H9 (cell line): ENCODE measurements around the gene SH2D3C. TPM values are rescaled to one million over a fixed set of nuclear protein-coding genes. Genes with fewer than 3 reads are reported as not detected.

Experiments
- DNase-seq: peaks from one replicate; pipeline ENCODE4 v3.0.0-alpha.2; 2017
- H2AFZ ChIP-seq: one replicate; pipeline ENCODE4 v1.6.1; 2013; ENCODE audit warnings: mild to moderate bottlenecking, low read length, control low read depth, moderate library complexity
- H2AK5ac ChIP-seq: 2 replicates; pipeline ENCODE4 v1.6.1; 2013; ENCODE audit warnings: low read length, control low read depth, mixed read lengths; ENCODE audit not compliant: insufficient read length
- H2BK120ac ChIP-seq: one replicate; pipeline ENCODE4 v1.6.1; 2013; ENCODE audit warnings: low read depth, mild to moderate bottlenecking, low read length, control low read depth, inconsistent platforms; ENCODE audit not compliant: poor library complexity, severe bottlenecking
- H2BK12ac ChIP-seq: 2 replicates; pipeline ENCODE4 v1.6.1; 2013; ENCODE audit warnings: low read length, control low read depth, mixed read lengths, low read depth; ENCODE audit not compliant: insufficient read length
- H2BK15ac ChIP-seq: 2 replicates; pipeline ENCODE4 v1.6.1; 2013; ENCODE audit warnings: low read depth, low read length, control low read depth
- H2BK20ac ChIP-seq: one replicate; pipeline ENCODE4 v1.6.1; 2013; ENCODE audit warnings: low read depth, mild to moderate bottlenecking, low read length, control low read depth, inconsistent platforms; ENCODE audit not compliant: poor library complexity, severe bottlenecking
- H2BK5ac ChIP-seq: 2 replicates; pipeline ENCODE4 v1.6.1; 2013; ENCODE audit warnings: low read length, control low read depth, mixed read lengths; ENCODE audit not compliant: insufficient read length
- H3K14ac ChIP-seq: 2 replicates; pipeline ENCODE4 v1.6.1; 2013; ENCODE audit warnings: low read length, control low read depth; ENCODE audit not compliant: insufficient read depth
- H3K18ac ChIP-seq: 2 replicates; pipeline ENCODE4 v1.6.1; 2013; ENCODE audit warnings: low read depth, mild to moderate bottlenecking, mixed read lengths, low read length, control low read depth; ENCODE audit not compliant: insufficient read length
- H3K23ac ChIP-seq: 2 replicates; pipeline ENCODE4 v1.6.1; 2013; ENCODE audit warnings: low read length, control low read depth, mixed read lengths, low read depth; ENCODE audit not compliant: insufficient read length
- H3K23me2 ChIP-seq: 2 replicates; pipeline ENCODE4 v1.6.1; 2013; ENCODE audit warnings: low read depth, mild to moderate bottlenecking, mixed read lengths, low read length, control low read depth; ENCODE audit not compliant: insufficient read length, poor library complexity, severe bottlenecking
- H3K27ac ChIP-seq: 2 replicates; pipeline ENCODE4 v1.5.1; 2013; ENCODE audit warnings: low read length, control low read depth, mixed read lengths, low read depth; ENCODE audit not compliant: insufficient read length
- H3K27me3 ChIP-seq: 2 replicates; pipeline ENCODE4 v1.6.1; 2013; ENCODE audit warnings: low read length, control low read depth, inconsistent platforms; ENCODE audit not compliant: insufficient read depth
- H3K4ac ChIP-seq: 2 replicates; pipeline ENCODE4 v1.6.1; 2013; ENCODE audit warnings: low read depth, mild to moderate bottlenecking, control low read depth, inconsistent platforms, low read length, moderate library complexity
- H3K4me1 ChIP-seq: 2 replicates; pipeline ENCODE4 v1.6.1; 2013; ENCODE audit warnings: low read length, control low read depth, inconsistent platforms; ENCODE audit not compliant: insufficient read depth
- H3K4me2 ChIP-seq: 2 replicates; pipeline ENCODE4 v1.6.1; 2013; ENCODE audit warnings: low read length, control low read depth, mixed read lengths; ENCODE audit not compliant: insufficient read length, insufficient read depth
- H3K56ac ChIP-seq: 2 replicates; pipeline ENCODE4 v1.6.1; 2013; ENCODE audit warnings: low read depth, mild to moderate bottlenecking, mixed read lengths, low read length, control low read depth; ENCODE audit not compliant: insufficient read length
- H3K79me1 ChIP-seq: 2 replicates; pipeline ENCODE4 v1.6.1; 2013; ENCODE audit warnings: low read depth, mild to moderate bottlenecking, moderate library complexity, low read length, control low read depth, inconsistent platforms; ENCODE audit not compliant: insufficient read depth, poor library complexity, severe bottlenecking
- H3K79me2 ChIP-seq: 2 replicates; pipeline ENCODE4 v1.6.1; 2013; ENCODE audit warnings: low read length, control low read depth, inconsistent platforms; ENCODE audit not compliant: insufficient read depth
- H3K9ac ChIP-seq: 2 replicates; pipeline ENCODE4 v1.6.1; 2013; ENCODE audit warnings: low read length, control low read depth, mixed read lengths; ENCODE audit not compliant: insufficient read length; ENCODE audit errors: extremely low read depth
- H3K9me3 ChIP-seq: one replicate; pipeline ENCODE4 v1.6.1; 2013; ENCODE audit warnings: low read depth, low read length, inconsistent platforms; ENCODE audit not compliant: control insufficient read depth
- H3T11ph ChIP-seq: one replicate; pipeline ENCODE4 v1.6.1; 2013; ENCODE audit warnings: mild to moderate bottlenecking, low read length, control low read depth, inconsistent platforms
- H4K20me1 ChIP-seq: one replicate; pipeline ENCODE4 v1.6.1; 2013; ENCODE audit not compliant: control insufficient read depth, insufficient read length, insufficient read depth
- H4K5ac ChIP-seq: 2 replicates; pipeline ENCODE4 v1.6.1; 2013; ENCODE audit warnings: low read depth, mild to moderate bottlenecking, mixed read lengths, low read length, control low read depth; ENCODE audit not compliant: insufficient read length
- H4K8ac ChIP-seq: replicated peaks from 2 replicates; pipeline ENCODE4 v1.6.1; 2013; ENCODE audit warnings: low read length, control low read depth, mixed read lengths, low read depth; ENCODE audit not compliant: insufficient read length
- H4K91ac ChIP-seq: 2 replicates; pipeline ENCODE4 v1.6.1; 2013; ENCODE audit warnings: low read depth, mild to moderate bottlenecking, moderate library complexity, mixed read lengths, low read length, control low read depth; ENCODE audit not compliant: insufficient read length
- H3K27ac Mint-ChIP-seq, 3 experiments: 2 replicates in 2 of 3; 3 replicates in 1 of 3; pipeline ENCODE4 v1.8.0; 2020 to 2021; ENCODE audit warnings: mixed read lengths in 3 of 3, mild to moderate bottlenecking in 1 of 3, moderate library complexity in 1 of 3
- H3K27me3 Mint-ChIP-seq: 2 replicates; pipeline ENCODE4 v1.8.0; 2021; ENCODE audit warnings: low read depth, mild to moderate bottlenecking, moderate library complexity, mixed read lengths
- H3K36me3 Mint-ChIP-seq, 3 experiments: 2 replicates in 2 of 3; 3 replicates in 1 of 3; pipeline ENCODE4 v1.8.0; 2020 to 2021; ENCODE audit warnings: low read depth in 3 of 3, mixed read lengths in 3 of 3; ENCODE audit not compliant: insufficient read depth in 1 of 3
- H3K4me1 Mint-ChIP-seq, 2 experiments: 2 replicates each; pipeline ENCODE4 v1.8.0; 2020; ENCODE audit warnings: mixed read lengths in 2 of 2
- H3K4me3 Mint-ChIP-seq, 2 experiments: 2 replicates in 1 of 2; 3 replicates in 1 of 2; pipeline ENCODE4 v1.8.0; 2020 to 2021; ENCODE audit warnings: mild to moderate bottlenecking in 2 of 2, mixed read lengths in 2 of 2, moderate library complexity in 1 of 2
- H3K9me3 Mint-ChIP-seq, 2 experiments: 2 replicates in 1 of 2; 3 replicates in 1 of 2; pipeline ENCODE4 v1.8.0; 2020; ENCODE audit warnings: mild to moderate bottlenecking in 2 of 2, mixed read lengths in 2 of 2, moderate library complexity in 1 of 2
- CTCF ChIP-seq: fragments of 200-600 bp; sonication (generic); conservative IDR thresholded peaks from 3 replicates; pipeline ENCODE4 v1.8.0; 2021; ENCODE audit warnings: antibody characterized with exemption, mild to moderate bottlenecking
- WGBS: extraction: QIAGEN DNeasy Blood & Tissue Kit; methylation state at CpG from one replicate; pipeline ENCODE4 v1.1.7; 2013; ENCODE audit warnings: missing lambda C conversion rate, low lambda C conversion rate, mixed read lengths; ENCODE audit not compliant: insufficient read length; ENCODE audit errors: extremely low coverage; 5-methylcytosine and 5-hydroxymethylcytosine counted together
- total RNA-seq: library from RNA; stranded (reverse); gene quantifications from 2 replicates; pipeline ENCODE4 v1.2.1, GENCODE V29; 2021

Gene SH2D3C
- total RNA-seq, 1 experiment from 2014 or later = 1.7 TPM

GRCh38 chr9:127717766-127718165 lies 60.7 kb downstream of the SH2D3C start:
- Histone ChIP-seq H3K23me2 (peaks cover 13% of the 10 kb centered on the region), H3K27ac (no peak overlapping the region), H3T11ph (no peak overlapping the region), H2BK20ac (no peak overlapping the region), H3K9me3 (no peaks in the 10 kb centered on the region), H3K4me2 (no peak overlapping the region), H4K8ac (no peak overlapping the region), H3K79me2 (no peaks in the 10 kb centered on the region), H3K4ac (no peak overlapping the region), H3K9ac (no peak overlapping the region), H2AFZ (no peak overlapping the region), H3K14ac (no peak overlapping the region), H4K5ac (no peak overlapping the region), H3K79me1 (no peaks in the 10 kb centered on the region), H2AK5ac (no peak overlapping the region), H2BK5ac (no peak overlapping the region), H2BK12ac (no peak overlapping the region), H3K56ac (no peak overlapping the region), H3K4me1 (no peaks in the 10 kb centered on the region; the same call in 1 of the 2 replicates), H2BK120ac (no peak overlapping the region), H2BK15ac (no peak overlapping the region), H3K27me3 (no peaks in the 10 kb centered on the region), H3K18ac (no peak overlapping the region), H4K91ac (no peak overlapping the region), H3K23ac (no peak overlapping the region), H4K20me1 (no peaks in the 10 kb centered on the region)
- peaks cover 9 to 16% of the 10 kb centered on the region in 2 experiments for H3K4me1 Mint-ChIP-seq
- H3K4me3 Mint-ChIP-seq = no peak overlapping the region
- DNase-seq = no peak
- H3K9me3 Mint-ChIP-seq = no peaks in the 10 kb centered on the region; a peak in 1 of 5 replicates
- WGBS = no CpG with 5 or more reads among the region's 5 CpGs
- TF ChIP-seq CTCF = no peak
- no peak overlapping the region for H3K27ac Mint-ChIP-seq
- peaks cover 5% of the 10 kb centered on the region for H3K27me3 Mint-ChIP-seq
- no peaks in the 10 kb centered on the region for H3K36me3 Mint-ChIP-seq
